ENCODE measurements around the gene CCND3.

GRCh38 chr6:41914869-41915530 lies 26.6 kb downstream of the CCND3 start:
- TF ChIP-seq CTCF (IDR thresholded peaks at IDR 0.05; ENCODE audit: borderline replicate concordance, extremely low read depth, low read length, poor library complexity, severe bottlenecking) = no peak
- no peak for TF ChIP-seq EZH2 (IDR thresholded peaks at IDR 0.05; ENCODE audit: borderline replicate concordance, low read depth, low read length, severe bottlenecking)

Data from DND-41 (cell line).